A549 (cell line): ENCODE measurements around the gene C3orf22.

ENCODE experiments used
- EHMT2 ChIP-seq: fragments of 200-600 bp; sonication (generic); IDR thresholded peaks from 2 replicates; pipeline ENCODE4 v1.6.1; 2016; ENCODE audit warnings: antibody characterized with exemption, low read depth, mild to moderate bottlenecking, moderate library complexity
- EP300 ChIP-seq, 2 experiments: fragments of >200 bp; sonication (Bioruptor Twin); formaldehyde crosslinking; IDR thresholded peaks; 2 replicates in 1 of 2; 3 replicates in 1 of 2; pipeline ENCODE4 v1.6.1; 2016 to 2017
- MAFK ChIP-seq: fragments of 450-650 bp; IDR thresholded peaks from 2 replicates; pipeline ENCODE4 v1.6.1; 2014; ENCODE audit not compliant: partially characterized antibody
- MYC ChIP-seq: IDR thresholded peaks from 2 replicates; pipeline ENCODE4 v1.6.1; 2012; ENCODE audit warnings: mild to moderate bottlenecking, inconsistent platforms, low read length, improper control_type of control experiment, borderline replicate concordance
- PHF8 ChIP-seq: fragments of 200-600 bp; sonication (generic); IDR thresholded peaks from 2 replicates; pipeline ENCODE4 v1.6.1; 2016; ENCODE audit warnings: low read depth, mild to moderate bottlenecking, antibody characterized with exemption, moderate library complexity, borderline replicate concordance
- POLR2A ChIP-seq: IDR thresholded peaks from 2 replicates; pipeline ENCODE4 v1.6.1; 2012; ENCODE audit warnings: mild to moderate bottlenecking, low read length
- POLR2AphosphoS2 ChIP-seq: conservative IDR thresholded peaks from 2 replicates; pipeline ENCODE4 v1.6.1; 2012; ENCODE audit warnings: low read length, improper control_type of control experiment, inconsistent platforms
- RFX5 ChIP-seq: fragments of 450-650 bp; IDR thresholded peaks from 2 replicates; pipeline ENCODE4 v1.7.1; 2014; ENCODE audit warnings: antibody characterized with exemption, mild to moderate bottlenecking, moderate library complexity
- RNF2 ChIP-seq: fragments of 200-600 bp; sonication (generic); IDR thresholded peaks from 2 replicates; pipeline ENCODE4 v1.6.1; 2016; ENCODE audit warnings: low read depth, mild to moderate bottlenecking, antibody characterized with exemption, moderate library complexity, borderline replicate concordance
- ZC3H11A ChIP-seq: fragments of 450-650 bp; IDR thresholded peaks from 2 replicates; pipeline ENCODE4 v1.6.1; 2014; ENCODE audit warnings: antibody characterized with exemption, mild to moderate bottlenecking
- TF ChIP-seq, protein P1 (sequence below): fragments of >200 bp; sonication (Bioruptor Twin); formaldehyde crosslinking; IDR thresholded peaks from 3 replicates; pipeline ENCODE4 v1.5.1; 2016
- TF ChIP-seq, protein P2 (sequence below): fragments of 450-650 bp; IDR thresholded peaks from 2 replicates; pipeline ENCODE4 v1.6.1; 2014; ENCODE audit warnings: antibody characterized with exemption
- TF ChIP-seq, protein P3 (sequence below): fragments of >200 bp; sonication (Bioruptor Twin); formaldehyde crosslinking; IDR thresholded peaks from 3 replicates; pipeline ENCODE4 v1.6.1; 2016

DNA sequence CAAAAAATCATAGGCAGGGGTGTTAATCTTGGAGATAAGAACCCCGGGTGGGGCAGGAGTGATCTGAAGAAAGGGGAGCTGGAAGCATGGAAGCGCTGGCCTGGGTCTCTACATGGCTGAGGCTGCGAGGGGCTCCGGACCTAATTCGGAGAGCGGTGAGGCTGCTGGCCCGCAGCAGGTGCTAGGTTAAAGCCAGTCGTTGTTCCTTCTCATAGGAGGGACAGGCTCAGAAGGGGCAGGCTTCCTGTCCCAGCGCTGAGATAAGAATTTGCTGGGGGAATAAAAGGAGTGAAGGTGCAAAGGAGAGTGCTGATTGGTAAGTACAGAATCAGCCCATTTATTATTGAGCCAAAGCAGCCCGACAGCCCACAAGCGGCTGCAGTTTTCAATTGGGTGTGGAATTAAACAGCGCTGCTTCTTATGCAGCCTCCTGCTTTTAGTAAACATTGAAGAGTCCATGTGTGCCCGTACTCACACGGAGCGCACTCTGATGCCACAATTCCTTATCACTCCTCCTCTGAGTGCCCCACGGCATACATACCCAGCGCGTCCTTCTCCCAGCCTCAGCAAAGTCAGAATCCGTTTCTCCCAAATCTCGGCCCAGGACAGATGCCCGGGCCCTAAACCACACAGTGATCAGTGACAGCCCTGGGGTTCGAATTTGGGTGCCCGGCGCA lies 17.6 kb downstream of the C3orf22 start:
- TF ChIP-seq, protein P1, sequence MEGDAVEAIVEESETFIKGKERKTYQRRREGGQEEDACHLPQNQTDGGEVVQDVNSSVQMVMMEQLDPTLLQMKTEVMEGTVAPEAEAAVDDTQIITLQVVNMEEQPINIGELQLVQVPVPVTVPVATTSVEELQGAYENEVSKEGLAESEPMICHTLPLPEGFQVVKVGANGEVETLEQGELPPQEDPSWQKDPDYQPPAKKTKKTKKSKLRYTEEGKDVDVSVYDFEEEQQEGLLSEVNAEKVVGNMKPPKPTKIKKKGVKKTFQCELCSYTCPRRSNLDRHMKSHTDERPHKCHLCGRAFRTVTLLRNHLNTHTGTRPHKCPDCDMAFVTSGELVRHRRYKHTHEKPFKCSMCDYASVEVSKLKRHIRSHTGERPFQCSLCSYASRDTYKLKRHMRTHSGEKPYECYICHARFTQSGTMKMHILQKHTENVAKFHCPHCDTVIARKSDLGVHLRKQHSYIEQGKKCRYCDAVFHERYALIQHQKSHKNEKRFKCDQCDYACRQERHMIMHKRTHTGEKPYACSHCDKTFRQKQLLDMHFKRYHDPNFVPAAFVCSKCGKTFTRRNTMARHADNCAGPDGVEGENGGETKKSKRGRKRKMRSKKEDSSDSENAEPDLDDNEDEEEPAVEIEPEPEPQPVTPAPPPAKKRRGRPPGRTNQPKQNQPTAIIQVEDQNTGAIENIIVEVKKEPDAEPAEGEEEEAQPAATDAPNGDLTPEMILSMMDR, result no peak
- TF ChIP-seq PHF8 (no peak), POLR2A (no peak), RNF2 (no peak), POLR2AphosphoS2 (no peak), MAFK (no peak), MYC (no peak), EHMT2 (no peak), ZC3H11A (no peak), RFX5 (no peak), EP300 (IDR thresholded peaks at IDR 0.05) (no peak)
- TF ChIP-seq, protein P2, sequence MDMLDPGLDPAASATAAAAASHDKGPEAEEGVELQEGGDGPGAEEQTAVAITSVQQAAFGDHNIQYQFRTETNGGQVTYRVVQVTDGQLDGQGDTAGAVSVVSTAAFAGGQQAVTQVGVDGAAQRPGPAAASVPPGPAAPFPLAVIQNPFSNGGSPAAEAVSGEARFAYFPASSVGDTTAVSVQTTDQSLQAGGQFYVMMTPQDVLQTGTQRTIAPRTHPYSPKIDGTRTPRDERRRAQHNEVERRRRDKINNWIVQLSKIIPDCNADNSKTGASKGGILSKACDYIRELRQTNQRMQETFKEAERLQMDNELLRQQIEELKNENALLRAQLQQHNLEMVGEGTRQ, result no peak
- TF ChIP-seq, protein P3, sequence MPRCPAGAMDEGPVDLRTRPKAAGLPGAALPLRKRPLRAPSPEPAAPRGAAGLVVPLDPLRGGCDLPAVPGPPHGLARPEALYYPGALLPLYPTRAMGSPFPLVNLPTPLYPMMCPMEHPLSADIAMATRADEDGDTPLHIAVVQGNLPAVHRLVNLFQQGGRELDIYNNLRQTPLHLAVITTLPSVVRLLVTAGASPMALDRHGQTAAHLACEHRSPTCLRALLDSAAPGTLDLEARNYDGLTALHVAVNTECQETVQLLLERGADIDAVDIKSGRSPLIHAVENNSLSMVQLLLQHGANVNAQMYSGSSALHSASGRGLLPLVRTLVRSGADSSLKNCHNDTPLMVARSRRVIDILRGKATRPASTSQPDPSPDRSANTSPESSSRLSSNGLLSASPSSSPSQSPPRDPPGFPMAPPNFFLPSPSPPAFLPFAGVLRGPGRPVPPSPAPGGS, result no peak
